Thyroid gland (tissue), 4 donors: ENCODE results near the gene ECEL1.

Experiments used
- CTCF ChIP-seq, 6 experiments: fragments of 200-600 bp in 3 of 6; fragments of 450-650 bp in 3 of 6; sonication (generic) in 3 of 6; IDR thresholded peaks; one replicate each; pipeline ENCODE4 v1.5.1; 2016 to 2019; ENCODE audit warnings: antibody characterized with exemption in 6 of 6, mild to moderate bottlenecking in 2 of 6, inconsistent platforms in 1 of 6, moderate library complexity in 1 of 6
- POLR2A ChIP-seq, 2 donors: fragments of 450-650 bp; IDR thresholded peaks; one replicate each; pipeline ENCODE4 v1.6.1; 2017; ENCODE audit warnings: antibody characterized with exemption in 2 of 2, mild to moderate bottlenecking in 2 of 2, moderate library complexity in 1 of 2

GRCh38 chr2:232434563-232435374 is 52.9 kb downstream of the ECEL1 start:
- no peak for TF ChIP-seq CTCF (IDR thresholded peaks at IDR 0.05)
- TF ChIP-seq POLR2A (IDR thresholded peaks at IDR 0.05): no peak
